HepG2 (cell line): ENCODE results near the gene SUN5. TPM values are rescaled to one million over a fixed set of nuclear protein-coding genes. Genes with fewer than 3 reads are reported as not detected.

Experiments
- ATAC-seq: fragments of 200-7000 bp; cut with Tn5 transposase; 3 replicates; pipeline ENCODE4 v1.9.1; 2020; ENCODE audit warnings: mild to moderate bottlenecking, moderate library complexity
- BruUV-seq: library from RNA; stranded (reverse); fragments of 400-500 nt; replicated peaks from 2 replicates; lab custom pipeline; 2021; lab: Mats Ljungman, UMichigan
- CTCF ChIA-PET: fragments of 300-600 bp; formaldehyde crosslinking; extraction: SDS; loops from one replicate; lab custom pipeline; 2021; ENCODE audit warnings: low total read pairs, inconsistent platforms, low intra/inter-chr PET ratio; lab: Yijun Ruan, JAX
- POLR2A ChIA-PET: fragments of 350-600 bp; sonication (Branson Sonifier 250); formaldehyde crosslinking; loops from one replicate; lab custom pipeline; 2020; ENCODE audit warnings: antibody characterized with exemption, inconsistent platforms; lab: Yijun Ruan, JAX
- DNase-seq: peaks from one replicate; pipeline ENCODE4 v3.0.0-alpha.2; 2015; ENCODE audit warnings: low spot score
- FAIRE-seq: peaks from 3 replicates; lab custom pipeline; 2011; peaks lifted over from hg19 to GRCh38; lab: Jason Lieb, UNC
- H2AFZ ChIP-seq: one replicate; pipeline ENCODE4 v1.6.1; 2011; ENCODE audit warnings: low read length, inconsistent platforms
- H3K27ac ChIP-seq: fragments of 300-600 bp; 3 replicates; pipeline ENCODE4 v1.8.0; 2011; ENCODE audit warnings: mixed run types, mild to moderate bottlenecking, mixed read lengths, low read length, inconsistent platforms; ENCODE audit not compliant: insufficient read depth; ENCODE audit errors: extremely low read length
- H3K27me3 ChIP-seq, 2 experiments: fragments of 200-600 bp in 1 of 2; 2 replicates in 1 of 2; 3 replicates in 1 of 2; pipeline versions ENCODE4 v1.6.0 to v1.8.0; 2011; ENCODE audit warnings: low read length in 2 of 2, mild to moderate bottlenecking in 2 of 2, moderate library complexity in 2 of 2, inconsistent platforms in 1 of 2; ENCODE audit not compliant: insufficient read depth in 2 of 2, control insufficient read depth in 1 of 2
- H3K36me3 ChIP-seq, 2 experiments: fragments of 200-600 bp in 1 of 2; replicated peaks in 1 of 2; 2 replicates in 1 of 2; 3 replicates in 1 of 2; pipeline versions ENCODE4 v1.5.1 to v1.8.0; 2011; ENCODE audit warnings: low read length in 2 of 2, inconsistent platforms in 1 of 2; ENCODE audit not compliant: insufficient read depth in 2 of 2, control insufficient read depth in 1 of 2
- H3K4me1 ChIP-seq: 2 replicates; pipeline ENCODE4 v1.5.1; 2012; ENCODE audit warnings: low read length, inconsistent platforms; ENCODE audit not compliant: insufficient read depth
- H3K4me2 ChIP-seq: 2 replicates; pipeline ENCODE4 v1.6.0; 2011; ENCODE audit warnings: low read depth, low read length, inconsistent platforms
- H3K4me3 ChIP-seq, 3 experiments: fragments of 200-600 bp in 1 of 3; sonication (generic), shearing (Covaris generic) in 1 of 3; replicated peaks in 1 of 3; 2 replicates each; pipeline ENCODE4 v1.5.1; 2011 to 2016; ENCODE audit warnings: low read length in 3 of 3, inconsistent platforms in 2 of 3, low read depth in 2 of 3, mild to moderate bottlenecking in 2 of 3, control low read depth in 1 of 3, mixed read lengths in 1 of 3; ENCODE audit not compliant: insufficient read depth in 1 of 3
- H3K79me2 ChIP-seq: one replicate; pipeline ENCODE4 v1.6.1; 2011; ENCODE audit warnings: low read length, inconsistent platforms; ENCODE audit not compliant: insufficient read depth
- H3K9ac ChIP-seq: 2 replicates; pipeline ENCODE4 v1.6.0; 2011; ENCODE audit warnings: mild to moderate bottlenecking, low read depth, low read length, inconsistent platforms; ENCODE audit not compliant: insufficient read depth
- H3K9me3 ChIP-seq: 2 replicates; pipeline ENCODE4 v1.5.1; 2012; ENCODE audit warnings: mild to moderate bottlenecking, low read length
- H4K20me1 ChIP-seq: 2 replicates; pipeline ENCODE4 v1.6.0; 2011; ENCODE audit warnings: inconsistent platforms, mild to moderate bottlenecking, low read length, moderate library complexity; ENCODE audit not compliant: insufficient read depth
- CREB1 ChIP-seq, 2 experiments: fragments of 450-650 bp in 1 of 2; IDR thresholded peaks; 2 replicates each; pipeline ENCODE4 v1.6.1; 2016 to 2017; ENCODE audit warnings: control low read depth in 1 of 2, mild to moderate bottlenecking in 1 of 2, missing compliant biosample characterization in 1 of 2, missing genetic modification characterization in 1 of 2
- HNF1A ChIP-seq, 2 experiments: sonication (generic) in 1 of 2; formaldehyde crosslinking in 1 of 2; IDR thresholded peaks; 2 replicates each; pipeline versions ENCODE4 v1.4.0 to v1.6.1; 2016 to 2020; ENCODE audit warnings: borderline replicate concordance in 1 of 2, low read depth in 1 of 2, mild to moderate bottlenecking in 1 of 2, missing genetic modification reagents in 1 of 2
- MAFF ChIP-seq: IDR thresholded peaks from 2 replicates; pipeline ENCODE4 v1.6.1; 2011; ENCODE audit warnings: low read depth, low read length, improper control_type of control experiment
- MAFG ChIP-seq: sonication (generic); formaldehyde crosslinking; IDR thresholded peaks from 2 replicates; pipeline ENCODE4 v1.5.1; 2020; ENCODE audit warnings: mild to moderate bottlenecking, missing genetic modification reagents
- MAFK ChIP-seq, 2 experiments: IDR thresholded peaks in 1 of 2; conservative IDR thresholded peaks in 1 of 2; 2 replicates each; pipeline ENCODE4 v1.6.1; 2011; ENCODE audit warnings: improper control_type of control experiment in 2 of 2, low read length in 2 of 2
- NRL ChIP-seq: sonication (generic); formaldehyde crosslinking; IDR thresholded peaks from 2 replicates; pipeline ENCODE4 v1.5.0; 2020; ENCODE audit warnings: missing genetic modification reagents, mild to moderate bottlenecking, moderate library complexity, borderline replicate concordance
- SALL2 ChIP-seq: sonication (generic); formaldehyde crosslinking; IDR thresholded peaks from 2 replicates; pipeline ENCODE4 v1.8.1; 2023; ENCODE audit warnings: mild to moderate bottlenecking, missing genetic modification reagents, inconsistent platforms
- ZKSCAN1 ChIP-seq: fragments of 150-350 bp; IDR thresholded peaks from 2 replicates; pipeline ENCODE4 v1.6.1; 2014; ENCODE audit warnings: low read length
- ZNF343 ChIP-seq: sonication (generic); formaldehyde crosslinking; IDR thresholded peaks from 2 replicates; pipeline ENCODE4 v1.4.0; 2020; ENCODE audit warnings: mild to moderate bottlenecking, missing genetic modification reagents
- ZNF589 ChIP-seq: sonication (generic); formaldehyde crosslinking; conservative IDR thresholded peaks from 2 replicates; pipeline ENCODE4 v1.8.0; 2022; ENCODE audit warnings: mild to moderate bottlenecking, moderate library complexity, missing genetic modification reagents
- ZNF839 ChIP-seq: sonication (generic); formaldehyde crosslinking; IDR thresholded peaks from 2 replicates; pipeline ENCODE4 v1.4.0; 2020; ENCODE audit warnings: missing genetic modification reagents, mild to moderate bottlenecking, borderline replicate concordance
- WGBS: methylation state at CpG from one replicate; pipeline ENCODE4 v1.1.6; 2017; ENCODE audit warnings: low lambda C conversion rate; 5-methylcytosine and 5-hydroxymethylcytosine counted together
- in situ Hi-C: cut with HindIII; loops from 2 replicates; pipeline ENCODE4 v1.10.0; 2017; ENCODE audit warnings: low pct_unique_long_range_greater_than_20kb; ENCODE audit not compliant: extremely low pct_ligation_motif_present
- intact Hi-C: fragments of 100-400 bp; cut with micrococcal nuclease; formaldehyde crosslinking; loops from one replicate; pipeline ENCODE4 v1.10.0; 2022; ENCODE audit not compliant: unreplicated experiment
- polyA plus RNA-seq, 8 experiments: library from polyadenylated mRNA; depleted of rRNA in 3 of 8; stranded (reverse) in 7 of 8; unstranded in 1 of 8; fragments of >200 nt; fragmentation: Illumina TruSeq in 4 of 8; extraction: Trizol in 4 of 8; gene quantifications; 2 replicates each; pipeline versions ENCODE4 v1.2.1 to v1.2.3, GENCODE V29; 2011 to 2016; ENCODE audit warnings: low read depth in 4 of 8, missing spikeins in 1 of 8, mixed read lengths in 1 of 8; ENCODE audit not compliant: insufficient read depth in 1 of 8
- total RNA-seq, 5 experiments: library from RNA; depleted of rRNA; stranded (reverse); fragments of >200 nt; fragmentation: Illumina TruSeq; extraction: Trizol; gene quantifications; 2 replicates each; pipeline ENCODE4 v1.2.3, GENCODE V29; 2016; ENCODE audit warnings: low read depth in 1 of 5

Gene SUN5
- total and polyA plus RNA-seq, 2 of the 13 experiments (the other 11 are each of a cell fraction or from before 2014, with no cell fraction given) = not detected

GRCh38 chr20:32989507-32990283 is 14.5 kb downstream of the SUN5 start:
- CTCF ChIA-PET = no interaction called here
- TF ChIP-seq MAFK (conservative IDR thresholded peaks at IDR 0.05 in 1 of 2, IDR thresholded peaks at IDR 0.05 in 1 of 2; ENCODE audit: low read length in 2 of 2) (peak; percentile 90 to 95), CREB1 (IDR thresholded peaks at IDR 0.05) (peak; percentile 73), CREB1 (CRISPR knock-in tag; IDR thresholded peaks at IDR 0.05) (no peak), MAFG (CRISPR knock-in tag) (0 out of 2 replicates have a peak, but pooled peaks have one; percentile 28), SALL2 (CRISPR knock-in tag) (no peak), ZNF839 (no peak), MAFF (peak; percentile 89), ZKSCAN1 (peak; percentile 85)
- TF ChIP-seq, all 625 proteins: peak for 5
- in situ Hi-C loops (no loop called here), intact Hi-C loops (no loop called here)
- H4K20me1 ChIP-seq = no peaks in the 10 kb centered on the region
- H2AFZ ChIP-seq = no peak overlapping the region
- BruUV-seq = no TSS peak
- ATAC-seq = no peak
- WGBS = 31% methylated on average over 14 of the region's 14 CpGs
- no peaks in the 10 kb centered on the region for H3K79me2 ChIP-seq
- DNase-seq = no peak
- H3K4me2 ChIP-seq = no peak overlapping the region
- no peaks in the 10 kb centered on the region for H3K36me3 ChIP-seq
- H3K27ac ChIP-seq = no peak overlapping the region
- H3K4me1 ChIP-seq = no peaks in the 10 kb centered on the region
- POLR2A ChIA-PET = no interaction called here
- no peak for FAIRE-seq
- H3K27me3 ChIP-seq = peaks cover 0 to 49% of the 10 kb centered on the region in 2 experiments; a peak in 4 of 5 replicates
- no peak overlapping the region for H3K4me3 ChIP-seq
- H3K9ac ChIP-seq = no peak overlapping the region
- peaks cover under 1% of the 10 kb centered on the region; the same call in 1 of the 2 replicates for H3K9me3 ChIP-seq

DNA sequence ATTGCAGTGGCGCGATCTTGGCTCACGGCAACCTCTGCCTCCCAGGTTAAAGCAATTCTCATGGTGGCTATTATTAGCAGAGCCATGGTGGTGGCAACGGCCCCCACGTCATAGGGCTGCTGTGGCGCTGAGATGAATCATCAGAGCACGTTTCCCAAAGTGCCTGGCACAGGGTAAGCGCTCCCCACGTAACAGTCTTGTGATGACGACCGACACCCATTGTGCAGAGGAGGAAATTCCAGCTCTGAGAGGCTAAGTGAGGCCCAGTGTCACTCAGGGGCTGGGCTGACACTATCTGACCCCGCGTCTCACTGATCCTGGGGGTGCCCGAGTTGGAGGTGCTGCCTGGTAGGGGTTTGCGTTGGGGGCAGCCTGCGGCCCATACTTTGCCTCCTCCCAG is 16.2 kb downstream of the SUN5 start:
- Histone ChIP-seq H3K27ac (no peak overlapping the region), H3K4me1 (peaks cover 4% of the 10 kb centered on the region), H2AFZ (no peak overlapping the region), H3K36me3 (no peaks in the 10 kb centered on the region), H3K9me3 (no peaks in the 10 kb centered on the region), H4K20me1 (no peaks in the 10 kb centered on the region), H3K27me3 (peaks cover 0 to 55% of the 10 kb centered on the region in 2 experiments; a peak in 3 of 5 replicates), H3K79me2 (no peaks in the 10 kb centered on the region), H3K4me3 (no peak overlapping the region), H3K4me2 (no peak overlapping the region), H3K9ac (no peak overlapping the region)
- intact Hi-C loops (no loop called here), in situ Hi-C loops (no loop called here)
- FAIRE-seq = no peak
- DNase-seq = no peak
- POLR2A ChIA-PET = no interaction called here
- no peak for TF ChIP-seq ZNF343 (CRISPR knock-in tag)
- no peak for TF ChIP-seq ZNF589
- TF ChIP-seq HNF1A (IDR thresholded peaks at IDR 0.05; ENCODE audit: low read depth) = no peak
- TF ChIP-seq HNF1A (CRISPR knock-in tag; IDR thresholded peaks at IDR 0.05; ENCODE audit: borderline replicate concordance) = 0 out of 2 replicates have a peak, but pooled peaks have one; percentile 36
- TF ChIP-seq CREB1 (IDR thresholded peaks at IDR 0.05) = peak; percentile 68
- TF ChIP-seq CREB1 (CRISPR knock-in tag; IDR thresholded peaks at IDR 0.05) = no peak
- TF ChIP-seq NRL = 0 out of 2 replicates have a peak, but pooled peaks have one; percentile 44
- no TSS peak for BruUV-seq
- ATAC-seq = no peak
- CTCF ChIA-PET = no interaction called here
- whole genome bisulfite sequencing = 50% methylated on average over 13 of the region's 16 CpGs
